IMR-90 (cell line): ENCODE results near the gene NBEA. TPM values are rescaled to one million over a fixed set of nuclear protein-coding genes. Genes with fewer than 3 reads are reported as not detected.

ENCODE experiments used
- ATAC-seq: fragments of 200-7000 bp; cut with Tn5 transposase; 2 replicates; pipeline ENCODE4 v1.9.1; 2020; ENCODE audit warnings: low read depth, mild to moderate bottlenecking, moderate library complexity
- BruUV-seq: library from RNA; stranded (reverse); fragments of 400-500 nt; replicated peaks from 2 replicates; lab custom pipeline; 2021; lab: Mats Ljungman, UMichigan
- CTCF ChIA-PET: fragments of 300-600 bp; formaldehyde crosslinking; extraction: SDS; loops from one replicate; lab custom pipeline; 2021; ENCODE audit warnings: antibody characterized with exemption; lab: Yijun Ruan, JAX
- POLR2A ChIA-PET: fragments of 300-600 bp; sonication (Branson Sonifier 250); formaldehyde crosslinking; loops from one replicate; lab custom pipeline; 2022; ENCODE audit warnings: antibody characterized with exemption; ENCODE audit not compliant: unreplicated experiment; lab: Charles Lee
- DNase-seq: peaks from one replicate; pipeline ENCODE4 v3.0.0; 2013
- H2AFZ ChIP-seq: replicated peaks from 2 replicates; pipeline ENCODE3; 2013; ENCODE audit warnings: low read length, mild to moderate bottlenecking; ENCODE audit not compliant: poor library complexity
- H2AK5ac ChIP-seq: 2 replicates; pipeline ENCODE4 v1.6.1; 2013; ENCODE audit warnings: low read depth, low read length, inconsistent platforms
- H2AK9ac ChIP-seq: replicated peaks from 2 replicates; pipeline ENCODE3; 2013; ENCODE audit warnings: mild to moderate bottlenecking, low read depth, low read length, moderate library complexity; ENCODE audit not compliant: poor library complexity
- H2BK120ac ChIP-seq: 2 replicates; pipeline ENCODE4 v1.6.1; 2013; ENCODE audit warnings: low read depth, low read length, inconsistent platforms
- H2BK15ac ChIP-seq: 3 replicates; pipeline ENCODE4 v1.6.1; 2013; ENCODE audit warnings: low read depth, low read length, inconsistent platforms
- H2BK20ac ChIP-seq: 2 replicates; pipeline ENCODE4 v1.6.1; 2013; ENCODE audit warnings: low read depth, mild to moderate bottlenecking, inconsistent platforms, low read length, moderate library complexity
- H2BK5ac ChIP-seq: 2 replicates; pipeline ENCODE4 v1.6.1; 2013; ENCODE audit warnings: mild to moderate bottlenecking, low read depth, low read length, inconsistent platforms; ENCODE audit not compliant: poor library complexity, severe bottlenecking
- H3K14ac ChIP-seq: replicated peaks from 2 replicates; pipeline ENCODE4 v1.6.1; 2013; ENCODE audit warnings: low read depth, low read length, inconsistent platforms
- H3K18ac ChIP-seq: 2 replicates; pipeline ENCODE4 v1.6.1; 2013; ENCODE audit warnings: low read depth, low read length, control low read depth
- H3K23ac ChIP-seq: 2 replicates; pipeline ENCODE4 v1.6.1; 2013; ENCODE audit warnings: low read depth, low read length, inconsistent platforms
- H3K27ac ChIP-seq: 2 replicates; pipeline ENCODE4 v1.5.1; 2013; ENCODE audit warnings: mild to moderate bottlenecking, control low read depth, low read length; ENCODE audit not compliant: insufficient read depth
- H3K27me3 ChIP-seq: 2 replicates; pipeline ENCODE4 v1.6.1; 2013; ENCODE audit warnings: low read length; ENCODE audit not compliant: control insufficient read depth, insufficient read depth
- H3K36me3 ChIP-seq: 2 replicates; pipeline ENCODE4 v1.6.1; 2013; ENCODE audit warnings: low read length, mixed read lengths; ENCODE audit not compliant: control insufficient read depth, insufficient read depth
- H3K4ac ChIP-seq: 2 replicates; pipeline ENCODE4 v1.6.1; 2013; ENCODE audit warnings: low read depth, low read length, inconsistent platforms
- H3K4me1 ChIP-seq: 2 replicates; pipeline ENCODE4 v1.6.1; 2013; ENCODE audit warnings: low read length, mixed read lengths; ENCODE audit not compliant: control insufficient read depth, insufficient read depth
- H3K4me2 ChIP-seq: 2 replicates; pipeline ENCODE4 v1.6.1; 2013; ENCODE audit warnings: low read depth, mild to moderate bottlenecking, control low read depth, low read length, moderate library complexity
- H3K4me3 ChIP-seq: 2 replicates; pipeline ENCODE4 v1.5.1; 2013; ENCODE audit warnings: low read depth, mild to moderate bottlenecking, control low read depth, low read length, moderate library complexity; ENCODE audit not compliant: insufficient read depth
- H3K56ac ChIP-seq: 2 replicates; pipeline ENCODE4 v1.6.1; 2013; ENCODE audit warnings: low read length, inconsistent platforms; ENCODE audit not compliant: insufficient read depth; ENCODE audit errors: extremely low read depth
- H3K79me1 ChIP-seq, 2 experiments: 2 replicates each; pipeline ENCODE4 v1.6.1; 2013; ENCODE audit warnings: low read length in 2 of 2, inconsistent platforms in 1 of 2, low read depth in 1 of 2
- H3K9ac ChIP-seq: 2 replicates; pipeline ENCODE4 v1.6.1; 2013; ENCODE audit warnings: low read depth, low read length, control low read depth
- H3K9me1 ChIP-seq: 2 replicates; pipeline ENCODE4 v1.6.1; 2013; ENCODE audit warnings: low read length, inconsistent platforms; ENCODE audit not compliant: insufficient read depth
- H3K9me3 ChIP-seq: 2 replicates; pipeline ENCODE4 v1.6.1; 2013; ENCODE audit warnings: low read length; ENCODE audit not compliant: control insufficient read depth, insufficient read depth
- H4K20me1 ChIP-seq: 2 replicates; pipeline ENCODE4 v1.6.1; 2013; ENCODE audit warnings: low read length, inconsistent platforms; ENCODE audit not compliant: insufficient read depth
- H4K5ac ChIP-seq: 2 replicates; pipeline ENCODE4 v1.6.1; 2013; ENCODE audit warnings: mild to moderate bottlenecking, low read depth, low read length, control low read depth
- H4K8ac ChIP-seq, 2 experiments: 2 replicates each; pipeline ENCODE4 v1.6.1; 2013; ENCODE audit warnings: low read depth in 2 of 2, low read length in 2 of 2, control low read depth in 1 of 2, inconsistent platforms in 1 of 2
- H4K91ac ChIP-seq: 2 replicates; pipeline ENCODE4 v1.6.1; 2013; ENCODE audit warnings: low read depth, low read length, inconsistent platforms; ENCODE audit not compliant: insufficient read depth
- BHLHE40 ChIP-seq: fragments of 150-350 bp; IDR thresholded peaks from 2 replicates; pipeline ENCODE4 v1.6.1; 2016; ENCODE audit warnings: mild to moderate bottlenecking, low read depth, low read length
- CEBPB ChIP-seq: IDR thresholded peaks from 2 replicates; pipeline ENCODE4 v1.6.1; 2012; ENCODE audit warnings: low read depth, low read length, improper control_type of control experiment
- CHD1 ChIP-seq: IDR thresholded peaks from 2 replicates; pipeline ENCODE4 v1.6.1; 2012; ENCODE audit warnings: low read depth, low read length, improper control_type of control experiment
- CTCF ChIP-seq: conservative IDR thresholded peaks from 2 replicates; pipeline ENCODE4 v1.5.1; 2012; ENCODE audit warnings: mild to moderate bottlenecking, low read depth, low read length, improper control_type of control experiment
- ELK1 ChIP-seq: fragments of 150-350 bp; IDR thresholded peaks from 2 replicates; pipeline ENCODE4 v1.6.1; 2016; ENCODE audit warnings: low read depth, mild to moderate bottlenecking, low read length, moderate library complexity, borderline replicate concordance
- FOS ChIP-seq: fragments of 150-350 bp; IDR thresholded peaks from 2 replicates; pipeline ENCODE4 v1.6.1; 2016; ENCODE audit warnings: low read depth, low read length
- MAFK ChIP-seq: IDR thresholded peaks from 2 replicates; pipeline ENCODE4 v1.6.1; 2012; ENCODE audit warnings: low read depth, low read length, improper control_type of control experiment
- MAZ ChIP-seq: IDR thresholded peaks from 2 replicates; pipeline ENCODE4 v1.6.1; 2012; ENCODE audit warnings: low read depth, mild to moderate bottlenecking, low read length, improper control_type of control experiment, moderate library complexity, borderline replicate concordance
- MXI1 ChIP-seq: IDR thresholded peaks from 2 replicates; pipeline ENCODE4 v1.6.1; 2012; ENCODE audit warnings: low read depth, mild to moderate bottlenecking, low read length, moderate library complexity, borderline replicate concordance
- NFE2L2 ChIP-seq: fragments of 150-350 bp; IDR thresholded peaks from 2 replicates; pipeline ENCODE4 v1.6.1; 2016; ENCODE audit warnings: low read depth, mild to moderate bottlenecking, low read length
- POLR2A ChIP-seq: IDR thresholded peaks from 2 replicates; pipeline ENCODE4 v1.6.1; 2012; ENCODE audit warnings: mild to moderate bottlenecking, low read depth, low read length
- RAD21 ChIP-seq: IDR thresholded peaks from 2 replicates; pipeline ENCODE4 v1.6.1; 2012; ENCODE audit warnings: low read length, improper control_type of control experiment
- RCOR1 ChIP-seq: IDR thresholded peaks from 2 replicates; pipeline ENCODE4 v1.6.1; 2012; ENCODE audit warnings: mild to moderate bottlenecking, low read length, improper control_type of control experiment; ENCODE audit not compliant: insufficient replicate concordance
- RFX5 ChIP-seq: IDR thresholded peaks from 2 replicates; pipeline ENCODE4 v1.8.0; 2012; ENCODE audit warnings: low read depth, mild to moderate bottlenecking, low read length, moderate library complexity
- SMC3 ChIP-seq: fragments of 150-350 bp; IDR thresholded peaks from 2 replicates; pipeline ENCODE4 v1.6.1; 2016; ENCODE audit warnings: low read depth, mild to moderate bottlenecking, antibody characterized with exemption, low read length, moderate library complexity
- USF2 ChIP-seq: fragments of 150-350 bp; IDR thresholded peaks from 2 replicates; pipeline ENCODE4 v1.6.1; 2017; ENCODE audit warnings: mild to moderate bottlenecking, antibody characterized with exemption, low read length, low read depth
- WGBS, 2 experiments: methylation state at CpG; one replicate each; pipeline versions ENCODE4 v1.1.5 to v1.1.7; 2013; ENCODE audit warnings: missing lambda C conversion rate in 2 of 2; ENCODE audit not compliant: insufficient read length in 1 of 2; ENCODE audit errors: extremely low coverage in 2 of 2; 5-methylcytosine and 5-hydroxymethylcytosine counted together
- dilution Hi-C: fragments of 300-500 bp; cut with HindIII; formaldehyde crosslinking; loops from one replicate; pipeline ENCODE4 v1.14.3; 2018; ENCODE audit warnings: low sequenced_read_pairs; ENCODE audit not compliant: unreplicated experiment
- in situ Hi-C: fragments of 300-500 bp; cut with MboI; formaldehyde crosslinking; loops from 3 replicates; pipeline ENCODE4 v1.14.3; 2019; ENCODE audit warnings: low sequenced_read_pairs, inconsistent platforms, mixed read lengths
- intact Hi-C: fragments of 100-400 bp; cut with micrococcal nuclease; formaldehyde crosslinking; loops from 2 replicates; pipeline ENCODE4 v1.10.0; 2022
- polyA plus RNA-seq, 3 experiments: library from polyadenylated mRNA; depleted of rRNA; stranded (reverse); fragments of >200 nt; gene quantifications; 2 replicates each; pipeline ENCODE4 v1.2.3, GENCODE V29; 2012; ENCODE audit warnings: low replicate concordance in 1 of 3
- total RNA-seq: library from RNA; depleted of rRNA; stranded (reverse); fragments of >200 nt; gene quantifications from 2 replicates; pipeline ENCODE4 v1.2.3, GENCODE V29; 2012

Gene NBEA
- total and polyA plus RNA-seq, 2 of the 4 experiments (the other 2 are of a cell fraction) = 0.82 to 2.2 TPM

GRCh38 chr13:35629026-35629425, 687.0 kb downstream of the NBEA start:
- intact Hi-C loops = no loop called here
- dilution Hi-C loops = no loop called here
- no CpG with 5 or more reads among the region's 2 CpGs for WGBS, 2 experiments
- Histone ChIP-seq H3K23ac (no peak overlapping the region), H4K5ac (no peak overlapping the region), H4K20me1 (no peaks in the 10 kb centered on the region), H2BK15ac (no peak overlapping the region), H3K4me3 (no peak overlapping the region), H3K56ac (no peak overlapping the region), H4K8ac (no peak overlapping the region), H3K9me3 (no peaks in the 10 kb centered on the region), H3K4me2 (no peak overlapping the region), H2BK20ac (no peak overlapping the region), H3K9ac (no peak overlapping the region), H4K91ac (no peak overlapping the region), H2AFZ (no peak overlapping the region), H3K9me1 (no peaks in the 10 kb centered on the region), H3K27ac (no peak overlapping the region), H3K14ac (no peak overlapping the region), H3K27me3 (no peaks in the 10 kb centered on the region), H3K79me1 (no peaks in the 10 kb centered on the region), H2BK5ac (no peak overlapping the region), H3K36me3 (no peaks in the 10 kb centered on the region), H3K4ac (no peak overlapping the region), H2BK120ac (no peak overlapping the region), H2AK9ac (no peak overlapping the region), H3K4me1 (no peaks in the 10 kb centered on the region), H2AK5ac (no peak overlapping the region), H3K18ac (no peak overlapping the region)
- BruUV-seq = no TSS peak
- DNase-seq = no peak
- CTCF ChIA-PET = no interaction called here
- in situ Hi-C loops = loop anchor here (10.0 kb wide), 1 partner anchor 326 kb away; no protein-coding TSS in a partner anchor
- POLR2A ChIA-PET = no interaction called here
- ATAC-seq = no peak
- TF ChIP-seq ELK1 = no peak
- no peak for TF ChIP-seq RFX5
- no peak for TF ChIP-seq CTCF
- TF ChIP-seq POLR2A = no peak
- no peak for TF ChIP-seq MXI1
- no peak for TF ChIP-seq SMC3
- TF ChIP-seq USF2 = no peak
- no peak for TF ChIP-seq CHD1
- TF ChIP-seq MAZ = no peak
- TF ChIP-seq NFE2L2 = no peak
- TF ChIP-seq RCOR1 = no peak
- TF ChIP-seq BHLHE40 = no peak
- TF ChIP-seq RAD21 = no peak
- no peak for TF ChIP-seq FOS
- TF ChIP-seq MAFK = no peak
- no peak for TF ChIP-seq CEBPB
